Superior temporal gyrus (tissue), 1 donor: ENCODE results near the gene DEFB131B.
A peak's percentile ranks its signal among the peaks of the same experiment; 100 is the strongest.
"Not testable (repeated sequence)": the region's sequence is repeated elsewhere in the genome, so short reads cannot be mapped to it uniquely, and the experiment has no call there.

Source experiments
- DNase-seq: peaks from one replicate; pipeline ENCODE4 v3.0.0-alpha.2; 2016; ENCODE audit errors: extremely low spot score

The DEFB131B gene

DNA sequence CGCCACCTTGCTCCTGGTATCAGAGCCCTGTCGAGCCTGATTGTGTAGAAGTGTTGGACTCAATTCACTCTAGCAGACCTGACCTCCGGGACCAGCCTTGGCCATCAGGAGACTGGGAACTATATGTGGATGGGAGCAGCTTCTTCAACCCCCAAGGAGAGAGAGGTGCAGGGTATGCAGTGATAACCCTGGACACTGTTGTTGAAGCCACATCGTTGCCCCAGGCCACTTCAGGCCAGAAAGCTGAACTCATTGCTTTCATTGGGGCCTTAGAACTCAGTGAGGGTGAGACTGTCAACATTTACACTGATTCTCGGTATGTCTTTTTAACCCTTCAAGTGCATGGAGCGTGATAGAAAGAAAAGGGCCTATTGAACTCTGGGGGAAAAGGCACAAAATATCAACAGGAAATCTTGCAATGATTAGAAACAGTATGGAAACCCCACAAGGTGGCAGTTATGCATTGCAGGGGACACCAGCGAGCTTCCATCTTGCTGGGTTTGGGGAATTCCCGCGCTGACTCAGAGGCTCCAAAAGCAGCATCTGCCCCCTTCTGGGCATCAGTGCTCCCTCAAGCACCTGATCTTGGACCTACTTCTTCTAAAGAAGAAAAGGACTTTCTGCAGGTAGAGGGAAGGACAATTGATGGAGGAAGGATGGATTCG, 33.2 kb downstream of the DEFB131B start:
- DNase-seq, result not testable (repeated sequence)

DNA sequence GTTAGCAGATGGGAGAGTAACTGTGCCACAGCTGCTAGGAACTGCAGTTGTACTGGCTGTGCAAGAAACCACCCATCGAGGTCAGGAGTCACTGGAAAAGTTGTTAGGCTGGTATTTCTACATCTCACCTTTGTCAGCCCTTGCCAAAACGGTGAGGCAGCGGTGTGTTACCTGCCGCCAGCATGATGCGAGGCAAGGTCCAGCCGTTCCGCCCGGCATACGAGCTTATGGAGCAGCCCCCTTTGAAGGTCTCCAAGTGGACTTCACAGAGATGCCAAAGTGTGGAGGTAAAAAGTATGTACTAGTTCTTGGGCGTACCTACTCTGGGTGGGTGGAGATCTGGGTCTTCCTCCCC, 33.7 kb downstream of the DEFB131B start:
- not testable (repeated sequence) for DNase-seq

DNA sequence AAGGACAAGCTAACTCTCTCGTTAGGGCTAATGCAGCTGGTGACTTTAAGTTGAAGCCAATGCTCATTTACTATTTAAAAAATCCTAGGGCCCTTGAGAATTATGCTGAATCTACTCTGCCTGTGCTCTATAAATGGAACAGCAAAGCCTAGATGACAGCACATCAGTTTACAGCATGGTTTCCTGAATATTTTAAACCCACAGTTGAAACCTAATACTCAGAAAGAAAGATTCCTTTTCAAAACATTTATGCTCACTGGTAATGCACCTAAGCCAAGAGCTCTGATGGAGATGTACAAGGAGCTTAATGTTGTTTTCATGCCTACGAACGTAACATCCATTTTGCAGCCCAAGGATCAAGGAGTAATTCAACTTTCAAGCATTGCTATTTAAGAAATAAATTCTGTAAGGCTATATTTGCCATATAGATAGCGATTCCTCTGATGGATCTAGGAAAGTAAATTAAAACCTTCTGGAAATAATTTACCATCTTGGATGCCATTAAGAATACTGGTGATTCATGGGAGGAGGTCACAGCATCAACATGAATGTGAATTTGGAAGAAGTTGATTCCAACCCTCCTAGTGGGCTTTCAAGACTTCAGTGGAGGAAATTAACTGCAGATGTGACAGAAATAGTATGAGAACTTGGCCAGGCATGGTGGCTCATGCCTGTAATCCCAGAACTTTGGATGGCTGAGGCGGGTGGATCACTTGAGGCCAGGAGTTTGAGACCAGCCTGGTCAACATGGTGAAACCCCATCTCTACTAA, 35.7 kb downstream of the DEFB131B start:
- DNase-seq, result no peak

DNA sequence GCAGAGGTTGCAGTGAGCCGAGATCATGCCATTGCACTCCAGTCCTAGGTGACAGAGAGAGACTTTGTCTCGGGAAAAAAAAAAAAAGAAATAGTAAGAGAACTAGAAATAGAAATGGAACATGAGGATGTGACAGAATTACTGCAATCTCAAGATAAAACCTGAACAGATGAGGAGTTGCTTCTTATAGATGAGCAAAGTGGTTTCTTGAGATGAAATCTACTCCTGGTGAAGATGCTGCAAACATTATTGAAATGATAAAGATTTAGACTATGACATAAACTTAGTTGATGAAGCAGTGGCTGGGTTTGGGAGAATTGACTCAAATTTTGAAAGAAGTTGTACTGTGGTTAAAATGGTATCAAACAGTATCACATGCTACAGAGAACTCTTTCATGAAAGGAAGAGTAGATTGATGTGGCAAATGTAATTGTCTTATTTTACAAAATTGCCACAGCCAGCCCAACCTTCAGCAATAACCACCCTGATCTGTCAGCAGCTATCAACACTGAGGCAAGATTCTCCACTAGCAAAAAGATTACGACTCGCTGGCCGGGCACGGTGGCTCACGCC, 36.5 kb downstream of the DEFB131B start:
- no peak for DNase-seq

DNA sequence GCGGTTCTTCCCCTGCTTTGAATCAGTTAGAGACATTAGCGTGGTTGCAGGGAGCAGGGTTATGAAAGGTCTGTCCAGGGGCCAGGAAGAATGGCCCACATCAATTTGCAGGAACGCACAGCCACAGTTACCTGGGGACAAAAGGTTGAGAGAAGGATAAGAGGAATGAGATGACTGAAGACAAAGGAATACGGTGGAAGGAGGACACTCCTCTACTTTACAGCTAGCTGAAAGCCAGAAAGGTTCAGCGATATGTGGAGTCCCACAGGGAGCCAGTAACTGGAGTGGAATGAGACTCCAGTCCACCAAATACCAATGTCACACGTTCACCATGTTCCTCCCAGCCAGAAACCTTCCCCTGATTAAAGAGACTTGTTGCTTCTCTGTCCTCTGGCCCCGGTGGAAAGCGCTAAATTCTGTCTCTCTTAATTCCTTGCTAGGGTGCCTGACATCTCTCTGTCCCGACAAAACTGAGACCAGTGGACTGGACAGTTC, 39.4 kb downstream of the DEFB131B start:
- no peak for DNase-seq

DNA sequence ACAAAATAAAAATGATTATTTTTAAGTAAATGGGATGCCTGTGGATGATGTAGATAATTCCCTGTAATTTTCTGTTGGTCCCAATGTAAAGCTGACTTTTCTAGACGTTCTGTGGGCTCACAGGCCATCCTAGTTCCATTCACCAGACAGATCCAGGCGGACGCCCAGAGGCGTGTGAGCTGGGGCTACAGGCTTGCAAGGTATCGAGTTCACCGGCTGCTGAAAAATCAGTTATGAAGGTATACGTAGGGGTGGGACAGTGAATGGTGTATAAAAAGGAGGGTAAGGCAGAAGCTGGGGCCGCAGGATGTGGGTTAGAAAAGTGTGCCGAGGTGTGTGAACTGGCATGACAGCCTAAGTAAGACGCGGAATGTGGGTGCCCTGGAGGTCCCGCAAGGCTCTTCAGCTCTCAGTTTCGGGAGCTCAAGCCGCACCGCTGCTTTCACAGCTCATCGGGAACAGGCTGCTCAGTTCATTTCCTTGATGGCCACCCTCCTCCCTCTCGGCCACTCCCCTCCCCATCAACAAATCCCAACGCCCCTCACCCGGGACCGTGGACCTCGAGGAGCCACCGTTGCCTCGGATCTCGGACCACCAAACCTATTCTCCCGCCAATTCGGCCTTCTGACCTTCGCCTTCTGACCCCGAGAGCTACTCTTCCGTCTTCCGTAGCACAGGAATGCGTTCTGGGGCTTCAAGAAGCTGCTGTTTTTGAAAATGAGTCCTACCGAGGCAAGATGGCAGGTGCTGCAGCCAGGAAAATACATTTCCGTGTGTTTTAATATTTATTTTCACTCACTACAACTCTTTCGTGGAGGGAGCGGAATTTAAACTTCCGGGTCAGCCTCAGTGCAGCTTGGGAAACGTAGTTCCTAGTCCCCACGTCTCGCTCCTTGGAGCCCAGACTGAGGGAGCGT, 49.8 kb downstream of the DEFB131B start, which contains the start of gene XNDC1N:
Gene XNDC1N (minus strand): TSS at position 775 of the 917 bp plus-strand sequence. CDS start 5,241 bp downstream, outside the sequence.
- DNase-seq, result no peak

DNA sequence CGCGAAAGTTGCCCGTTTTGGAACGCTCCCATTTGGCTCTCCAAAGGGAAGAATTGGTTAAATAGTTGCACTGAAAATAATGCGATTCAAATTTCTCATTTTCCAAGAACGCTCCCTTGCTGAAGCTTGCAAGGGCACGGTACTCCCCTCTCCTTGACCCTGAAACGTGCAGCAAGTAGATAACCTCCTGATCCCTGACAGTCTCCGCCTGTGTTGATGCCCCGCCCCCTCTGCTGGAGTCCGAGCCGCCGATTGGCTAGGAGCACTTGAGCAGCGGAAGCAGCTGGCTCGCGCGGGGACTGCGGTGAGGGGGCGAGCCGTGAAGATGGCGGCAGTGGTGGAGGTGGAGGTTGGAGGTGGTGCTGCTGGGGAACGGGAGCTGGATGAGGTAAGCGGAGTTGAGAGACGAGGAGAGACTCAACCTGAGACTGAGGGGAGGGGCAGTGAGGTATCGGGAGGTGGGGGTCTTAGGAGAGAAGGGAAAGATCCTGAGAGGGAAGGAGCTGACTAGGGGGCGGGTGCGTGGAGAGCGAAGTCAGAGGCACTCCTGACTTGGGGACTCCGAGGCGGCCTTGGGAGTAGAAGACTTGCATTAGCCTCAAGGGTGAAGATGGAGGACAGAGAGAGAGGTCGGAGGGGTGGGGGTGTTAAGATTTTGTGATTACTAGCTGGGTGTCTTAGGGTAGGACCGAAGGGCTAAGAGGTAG, 50.6 kb downstream of the DEFB131B start, which contains the start of gene RNF121:
Gene RNF121 (plus strand): TSS at position 310 of the 707 bp plus-strand sequence. CDS start 16 bp downstream, at position 326.
- peak; percentile 98 for DNase-seq

DNA sequence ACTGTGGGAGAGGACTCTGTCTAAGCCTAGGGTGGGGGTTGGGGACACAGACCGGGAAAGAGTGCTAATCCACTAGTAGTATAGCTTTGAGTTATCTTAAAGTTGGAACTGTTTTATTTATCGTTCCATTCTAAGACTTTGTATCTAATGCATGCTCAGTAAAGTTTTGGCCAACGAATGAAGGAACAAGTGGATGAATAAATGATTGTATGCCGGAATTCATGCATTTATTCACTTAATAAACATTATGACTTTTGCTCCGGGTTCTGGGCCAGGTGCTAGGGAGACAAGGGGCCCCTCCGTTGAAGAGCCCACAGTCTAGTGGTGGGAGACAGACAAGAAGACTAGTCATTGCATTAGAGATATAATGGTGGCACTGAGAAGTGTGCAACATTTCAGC, 51.2 kb downstream of the DEFB131B start:
- no peak for DNase-seq

GRCh38 chr11:71930556-71931244, 52.4 kb downstream of the DEFB131B start:
- DNase-seq, result no peak

- no peak for DNase-seq
Measured at GRCh38 chr11:71931245-71931602, 53.0 kb downstream of the DEFB131B start.

- no peak for DNase-seq
Measured at GRCh38 chr11:71933141-71933933, 55.1 kb downstream of the DEFB131B start.
